K562 (cell line): ENCODE measurements around the gene MAP2.

Source experiments
- CBFB ChIP-seq: sonication (generic); formaldehyde crosslinking; IDR thresholded peaks from 2 replicates; pipeline ENCODE4 v1.4.0; 2020; ENCODE audit warnings: mild to moderate bottlenecking, missing genetic modification reagents
- POLR2AphosphoS5 ChIP-seq: IDR thresholded peaks from 2 replicates; pipeline ENCODE4 v1.6.1; 2011; ENCODE audit warnings: mild to moderate bottlenecking, low read depth, low read length, moderate library complexity; ENCODE audit not compliant: control insufficient read depth, insufficient read depth
- RAD21 ChIP-seq, 2 experiments: fragments of 250-450 bp in 1 of 2; fragments of 450-650 bp in 1 of 2; sonication (Bioruptor Pico) in 1 of 2; formaldehyde crosslinking in 1 of 2; IDR thresholded peaks in 1 of 2; conservative IDR thresholded peaks in 1 of 2; 2 replicates each; pipeline versions ENCODE4 v1.4.0 to v1.8.0; 2020 to 2022; ENCODE audit warnings: mild to moderate bottlenecking in 2 of 2, moderate library complexity in 1 of 2
- SRSF3 ChIP-seq: fragments of 200-400 bp; formaldehyde crosslinking; IDR thresholded peaks from 2 replicates; pipeline ENCODE4 v1.6.1; 2016; ENCODE audit warnings: mild to moderate bottlenecking, low read length, moderate library complexity; ENCODE audit not compliant: insufficient read depth
- TAF7 ChIP-seq: fragments of 450-650 bp; IDR thresholded peaks from 2 replicates; pipeline ENCODE4 v1.6.1; 2016; ENCODE audit warnings: missing genetic modification characterization, missing compliant biosample characterization
- TCFL5 ChIP-seq: fragments of 250-450 bp; sonication (Bioruptor Pico); conservative IDR thresholded peaks from 2 replicates; pipeline ENCODE4 v1.6.1; 2021; ENCODE audit warnings: mild to moderate bottlenecking, moderate library complexity, matching md5 sums
- ZBTB1 ChIP-seq: sonication (generic); formaldehyde crosslinking; IDR thresholded peaks from 2 replicates; pipeline ENCODE4 v1.8.1; 2023; ENCODE audit warnings: missing genetic modification reagents, low read depth, mild to moderate bottlenecking, borderline replicate concordance
- ZNF354B ChIP-seq: fragments of 250-450 bp; sonication (Bioruptor Pico); IDR thresholded peaks from 2 replicates; pipeline ENCODE4 v1.4.0; 2020
- ZNF589 ChIP-seq: fragments of 200-800 bp; sonication (Bioruptor generic); IDR thresholded peaks from 2 replicates; pipeline ENCODE4 v1.6.1; 2016; ENCODE audit warnings: low read depth, missing genetic modification characterization, missing compliant biosample characterization
- ZNF76 ChIP-seq: fragments of 250-450 bp; sonication (Bioruptor Pico); IDR thresholded peaks from 2 replicates; pipeline ENCODE4 v1.4.0; 2020; ENCODE audit warnings: mild to moderate bottlenecking, moderate library complexity, borderline replicate concordance
- TF ChIP-seq, protein P1 (sequence below): fragments of 450-650 bp; IDR thresholded peaks from 2 replicates; pipeline ENCODE4 v1.6.1; 2018; ENCODE audit not compliant: partially characterized antibody

DNA sequence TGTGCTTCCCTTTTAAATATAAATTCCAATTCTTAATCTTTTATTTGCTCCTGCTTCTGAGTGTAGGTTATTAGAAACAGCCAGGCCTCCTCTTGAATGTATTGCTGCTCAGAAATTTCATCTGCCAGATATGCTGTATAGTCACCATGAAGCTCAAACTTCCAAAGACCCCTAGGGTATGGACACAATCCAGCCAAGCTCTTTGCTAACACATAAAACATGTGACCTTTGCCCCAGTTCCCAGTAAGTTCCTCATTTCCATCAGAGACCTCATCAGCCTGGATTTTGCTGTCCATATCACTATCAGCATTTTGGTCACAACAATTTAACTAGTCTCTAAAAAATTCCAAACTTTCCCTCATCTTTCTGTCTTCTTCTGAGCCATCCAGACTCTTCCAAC is 75.2 kb downstream of the MAP2 start:
- no peak for TF ChIP-seq ZNF354B (CRISPR knock-in tag)
- TF ChIP-seq TAF7 = no peak
- TF ChIP-seq CBFB = no peak
- no peak for TF ChIP-seq RAD21 (CRISPR knock-in tag; conservative IDR thresholded peaks at IDR 0.05 in 1 of 2, IDR thresholded peaks at IDR 0.05 in 1 of 2)
- TF ChIP-seq POLR2AphosphoS5 = no peak
- no peak for TF ChIP-seq ZNF589 (CRISPR knock-in tag)
- no peak for TF ChIP-seq TCFL5 (CRISPR knock-in tag)
- TF ChIP-seq SRSF3 = no peak
- TF ChIP-seq ZNF76 (CRISPR knock-in tag) = no peak
- TF ChIP-seq ZBTB1 = no peak
- TF ChIP-seq, protein P1, sequence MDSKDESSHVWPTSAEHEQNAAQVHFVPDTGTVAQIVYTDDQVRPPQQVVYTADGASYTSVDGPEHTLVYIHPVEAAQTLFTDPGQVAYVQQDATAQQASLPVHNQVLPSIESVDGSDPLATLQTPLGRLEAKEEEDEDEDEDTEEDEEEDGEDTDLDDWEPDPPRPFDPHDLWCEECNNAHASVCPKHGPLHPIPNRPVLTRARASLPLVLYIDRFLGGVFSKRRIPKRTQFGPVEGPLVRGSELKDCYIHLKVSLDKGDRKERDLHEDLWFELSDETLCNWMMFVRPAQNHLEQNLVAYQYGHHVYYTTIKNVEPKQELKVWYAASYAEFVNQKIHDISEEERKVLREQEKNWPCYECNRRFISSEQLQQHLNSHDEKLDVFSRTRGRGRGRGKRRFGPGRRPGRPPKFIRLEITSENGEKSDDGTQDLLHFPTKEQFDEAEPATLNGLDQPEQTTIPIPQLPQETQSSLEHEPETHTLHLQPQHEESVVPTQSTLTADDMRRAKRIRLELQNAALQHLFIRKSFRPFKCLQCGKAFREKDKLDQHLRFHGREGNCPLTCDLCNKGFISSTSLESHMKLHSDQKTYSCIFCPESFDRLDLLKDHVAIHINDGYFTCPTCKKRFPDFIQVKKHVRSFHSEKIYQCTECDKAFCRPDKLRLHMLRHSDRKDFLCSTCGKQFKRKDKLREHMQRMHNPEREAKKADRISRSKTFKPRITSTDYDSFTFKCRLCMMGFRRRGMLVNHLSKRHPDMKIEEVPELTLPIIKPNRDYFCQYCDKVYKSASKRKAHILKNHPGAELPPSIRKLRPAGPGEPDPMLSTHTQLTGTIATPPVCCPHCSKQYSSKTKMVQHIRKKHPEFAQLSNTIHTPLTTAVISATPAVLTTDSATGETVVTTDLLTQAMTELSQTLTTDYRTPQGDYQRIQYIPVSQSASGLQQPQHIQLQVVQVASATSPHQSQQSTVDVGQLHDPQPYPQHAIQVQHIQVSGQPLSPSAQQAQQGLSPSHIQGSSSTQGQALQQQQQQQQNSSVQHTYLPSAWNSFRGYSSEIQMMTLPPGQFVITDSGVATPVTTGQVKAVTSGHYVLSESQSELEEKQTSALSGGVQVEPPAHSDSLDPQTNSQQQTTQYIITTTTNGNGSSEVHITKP = no peak
